HUDEP-2 (cell line): ENCODE results near the gene SLC17A9.

Experiments used
- DNase-seq, 76 experiments: peaks; one replicate each; lab custom pipeline; 2025; ENCODE audit not compliant: unreplicated experiment in 76 of 76; lab: John Stamatoyannopoulos, UW

Gene SLC17A9

GRCh38 chr20:63014287-63014686 lies 61.8 kb downstream of the SLC17A9 start:
- no peak for DNase-seq

GRCh38 chr20:63014710-63015109 lies 62.2 kb downstream of the SLC17A9 start:
- DNase-seq, result no peak

- no peak for DNase-seq
Observed at GRCh38 chr20:63015147-63015661, 62.7 kb downstream of the SLC17A9 start.

- no peak for DNase-seq
Observed at GRCh38 chr20:63015662-63016361, 63.3 kb downstream of the SLC17A9 start.

GRCh38 chr20:63016514-63017075 lies 64.1 kb downstream of the SLC17A9 start:
- no peak for DNase-seq

- no peak for DNase-seq
Observed at GRCh38 chr20:63017076-63017825, 64.7 kb downstream of the SLC17A9 start.

GRCh38 chr20:63017826-63018411 lies 65.4 kb downstream of the SLC17A9 start:
- DNase-seq, result no peak
